ENCODE data around the gene PEX16.

Gene PEX16

DNA sequence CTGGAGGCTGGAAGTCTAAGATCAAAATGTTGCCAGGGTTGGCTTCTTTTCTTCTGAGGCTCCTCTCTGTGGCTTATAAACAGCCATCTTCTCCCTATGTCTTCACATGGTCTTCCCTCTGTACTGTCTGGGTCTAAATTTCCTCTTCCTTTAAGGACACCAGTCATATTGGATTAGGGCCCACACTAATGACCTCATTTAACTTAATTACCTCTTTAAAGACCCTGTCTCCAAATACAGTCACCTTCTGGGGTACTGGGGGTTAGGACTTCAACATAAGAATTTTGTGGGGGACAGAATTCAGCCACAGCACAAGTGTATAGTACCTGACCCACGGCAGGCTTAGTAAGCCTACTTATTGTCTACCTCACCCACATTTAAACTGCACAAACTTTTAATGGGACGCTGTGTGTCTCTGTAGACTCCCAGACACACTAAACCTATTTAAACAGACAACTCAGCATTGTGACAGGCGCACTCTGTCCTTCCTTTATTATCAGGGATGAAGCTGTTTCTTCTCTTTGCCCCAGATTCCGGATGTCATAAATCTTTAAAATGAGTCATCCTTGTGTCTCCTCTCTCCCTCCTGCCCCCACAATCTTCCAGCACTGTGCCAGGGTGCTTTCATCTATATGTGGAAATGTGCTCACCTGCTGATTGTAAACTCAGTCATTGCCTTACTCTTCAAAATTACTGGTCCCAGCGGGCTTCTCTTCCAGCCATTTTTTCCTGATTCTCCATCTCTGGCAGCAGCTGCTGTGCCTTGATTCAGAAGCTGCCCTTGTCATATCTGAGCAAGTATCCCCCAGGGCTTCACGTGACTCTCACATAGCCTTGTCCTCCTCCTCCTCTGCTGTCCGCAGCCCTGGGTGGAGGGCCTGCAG lies 37.6 kb downstream of the PEX16 start:
- TF ChIP-seq, protein P1, sequence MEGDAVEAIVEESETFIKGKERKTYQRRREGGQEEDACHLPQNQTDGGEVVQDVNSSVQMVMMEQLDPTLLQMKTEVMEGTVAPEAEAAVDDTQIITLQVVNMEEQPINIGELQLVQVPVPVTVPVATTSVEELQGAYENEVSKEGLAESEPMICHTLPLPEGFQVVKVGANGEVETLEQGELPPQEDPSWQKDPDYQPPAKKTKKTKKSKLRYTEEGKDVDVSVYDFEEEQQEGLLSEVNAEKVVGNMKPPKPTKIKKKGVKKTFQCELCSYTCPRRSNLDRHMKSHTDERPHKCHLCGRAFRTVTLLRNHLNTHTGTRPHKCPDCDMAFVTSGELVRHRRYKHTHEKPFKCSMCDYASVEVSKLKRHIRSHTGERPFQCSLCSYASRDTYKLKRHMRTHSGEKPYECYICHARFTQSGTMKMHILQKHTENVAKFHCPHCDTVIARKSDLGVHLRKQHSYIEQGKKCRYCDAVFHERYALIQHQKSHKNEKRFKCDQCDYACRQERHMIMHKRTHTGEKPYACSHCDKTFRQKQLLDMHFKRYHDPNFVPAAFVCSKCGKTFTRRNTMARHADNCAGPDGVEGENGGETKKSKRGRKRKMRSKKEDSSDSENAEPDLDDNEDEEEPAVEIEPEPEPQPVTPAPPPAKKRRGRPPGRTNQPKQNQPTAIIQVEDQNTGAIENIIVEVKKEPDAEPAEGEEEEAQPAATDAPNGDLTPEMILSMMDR (IDR thresholded peaks at IDR 0.05; ENCODE audit: low read depth, low read length) = no peak
- DNase-seq (ENCODE audit: low read depth, low spot score) = no peak
- H3K4me3 ChIP-seq (ENCODE audit: low read depth, low read length) = no peak overlapping the region
- in situ Hi-C loops (cut with HindIII; ENCODE audit: low sequenced_read_pairs) = no loop called here

DNA sequence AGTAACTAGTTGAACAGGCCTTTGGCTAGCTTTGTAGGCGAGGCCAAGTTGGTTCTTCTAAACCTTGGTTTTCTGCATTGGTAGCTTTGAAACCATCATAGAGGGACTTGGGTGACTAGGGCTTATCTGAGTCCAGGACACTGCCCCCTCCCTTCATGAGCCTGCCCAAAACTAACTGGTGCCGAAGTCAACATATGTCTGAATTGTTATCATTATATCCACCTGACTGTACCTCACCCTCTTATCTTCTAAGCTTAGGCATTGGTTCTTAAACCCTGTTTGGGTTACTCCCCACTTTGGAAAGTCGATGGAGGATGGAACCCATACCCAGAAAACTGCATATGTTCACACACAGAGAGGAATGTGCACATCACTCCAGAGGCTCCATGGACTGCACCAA lies 39.8 kb downstream of the PEX16 start:
- no peak overlapping the region for H3K4me3 ChIP-seq (ENCODE audit: low read depth, low read length)
- DNase-seq (ENCODE audit: low read depth, low spot score) = no peak
- in situ Hi-C loops (cut with HindIII; ENCODE audit: low sequenced_read_pairs) = no loop called here
- TF ChIP-seq, protein P1 (IDR thresholded peaks at IDR 0.05; ENCODE audit: low read depth, low read length) = no peak

DNA sequence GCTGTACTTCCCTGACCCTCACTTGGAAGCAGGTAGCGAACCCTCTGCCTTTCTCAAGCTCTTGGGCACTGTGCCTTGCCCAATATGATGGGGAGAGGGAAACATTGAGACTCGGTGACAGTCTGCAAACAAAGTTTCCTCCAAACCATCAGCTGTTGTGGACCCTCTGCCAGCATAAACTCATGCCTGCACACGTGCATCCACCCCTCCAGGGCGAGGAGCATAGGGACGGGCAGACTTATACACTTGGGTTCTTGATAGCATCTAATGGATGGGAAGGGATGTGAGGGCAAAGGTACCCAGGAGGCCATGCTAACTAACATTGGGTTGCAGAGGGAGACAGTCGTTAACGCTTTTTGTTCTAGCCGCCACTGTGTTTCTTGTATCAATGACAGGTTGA lies 40.5 kb downstream of the PEX16 start:
- in situ Hi-C loops (cut with HindIII; ENCODE audit: low sequenced_read_pairs) = no loop called here
- H3K4me3 ChIP-seq (ENCODE audit: low read depth, low read length) = no peak overlapping the region
- TF ChIP-seq, protein P1 (IDR thresholded peaks at IDR 0.05; ENCODE audit: low read depth, low read length) = no peak
- DNase-seq (ENCODE audit: low read depth, low spot score) = no peak

DNA sequence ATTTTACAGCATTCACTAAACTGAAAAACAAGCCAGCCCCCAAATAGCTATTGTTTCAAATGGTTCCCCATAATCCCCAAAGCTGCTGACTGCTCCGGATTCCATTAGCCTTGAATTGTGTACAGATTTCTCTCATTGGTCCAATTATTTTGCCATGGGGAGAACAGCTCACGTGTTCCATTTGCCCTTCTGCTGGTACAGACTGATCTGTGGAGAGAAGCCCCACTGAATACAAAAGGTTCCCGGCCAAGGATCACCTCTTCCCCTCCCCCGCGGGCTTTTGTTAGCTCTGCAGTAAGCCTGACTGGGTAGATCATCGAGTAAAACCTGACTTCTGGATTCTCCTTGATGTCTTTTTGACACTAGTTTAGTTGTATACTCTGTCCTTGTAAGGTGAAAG lies 41.3 kb downstream of the PEX16 start:
- in situ Hi-C loops (cut with HindIII; ENCODE audit: low sequenced_read_pairs) = no loop called here
- TF ChIP-seq, protein P1 (IDR thresholded peaks at IDR 0.05; ENCODE audit: low read depth, low read length) = no peak
- DNase-seq (ENCODE audit: low read depth, low spot score) = no peak
- H3K4me3 ChIP-seq (ENCODE audit: low read depth, low read length) = no peak overlapping the region

DNA sequence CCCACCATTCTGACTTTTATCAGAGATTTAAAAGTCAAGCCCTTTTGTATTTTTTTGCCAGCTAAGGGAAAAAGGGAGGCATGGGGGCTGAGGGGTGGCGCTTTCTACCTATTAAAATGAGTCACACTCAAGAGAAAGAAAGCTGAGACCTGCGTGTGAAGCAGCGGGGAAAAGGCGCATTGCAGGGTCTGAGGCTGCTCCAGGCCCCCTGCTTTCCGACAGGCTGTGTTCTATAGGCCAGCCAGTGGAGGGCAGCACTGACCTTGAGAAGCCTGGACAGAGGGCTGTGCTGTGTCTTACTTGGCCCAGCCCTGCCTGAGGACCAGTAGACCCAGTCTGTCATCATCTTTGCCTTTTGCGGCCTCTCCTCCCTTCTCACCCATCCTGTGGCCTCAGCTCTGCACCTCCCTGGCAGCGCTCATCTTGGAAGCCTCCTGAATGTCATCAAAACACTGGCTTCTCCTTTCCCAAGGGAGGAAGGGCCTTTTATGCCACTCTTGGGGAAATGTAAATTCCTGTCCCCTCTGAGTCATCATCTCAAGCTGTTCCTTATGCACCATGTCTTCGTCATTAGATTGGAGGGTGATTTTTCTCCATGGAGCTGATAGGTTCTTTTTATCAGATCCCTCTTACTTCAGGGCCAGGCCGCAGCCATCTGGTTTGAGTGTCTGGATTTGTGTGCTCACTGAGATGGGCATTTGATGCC lies 44.9 kb downstream of the PEX16 start:
- no peak overlapping the region for H3K4me3 ChIP-seq (ENCODE audit: low read depth, low read length)
- TF ChIP-seq, protein P1 (IDR thresholded peaks at IDR 0.05; ENCODE audit: low read depth, low read length) = peak; percentile 89
- peak; percentile 89 for DNase-seq (ENCODE audit: low read depth, low spot score)
- in situ Hi-C loops (cut with HindIII; ENCODE audit: low sequenced_read_pairs) = no loop called here

DNA sequence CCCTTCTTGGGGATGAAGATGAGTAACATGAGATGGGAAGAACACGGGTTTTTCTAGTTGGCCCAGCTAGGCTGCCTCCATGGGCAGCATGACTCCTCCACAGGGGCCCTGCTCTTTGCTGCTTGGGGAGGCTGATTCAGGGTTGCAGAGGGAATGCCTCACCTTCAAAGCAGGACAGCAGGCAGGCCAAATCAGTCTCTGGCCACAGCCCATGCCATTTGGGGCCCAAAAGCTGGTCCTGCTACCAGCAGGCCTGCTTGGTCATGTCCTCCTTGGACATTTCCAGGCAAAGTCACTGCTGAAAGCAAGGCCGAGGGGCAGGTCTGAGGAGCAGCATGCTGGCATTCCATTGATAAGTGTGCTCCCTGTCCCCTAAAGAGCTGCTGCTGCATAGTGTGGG lies 46.0 kb downstream of the PEX16 start:
- DNase-seq (ENCODE audit: low read depth, low spot score) = no peak
- in situ Hi-C loops (cut with HindIII; ENCODE audit: low sequenced_read_pairs) = no loop called here
- no peak overlapping the region for H3K4me3 ChIP-seq (ENCODE audit: low read depth, low read length)
- TF ChIP-seq, protein P1 (IDR thresholded peaks at IDR 0.05; ENCODE audit: low read depth, low read length) = no peak
